D721Med (cell line): Measurements from ENCODE around the gene CCDC150.
"Not testable (repeated sequence)": the region's sequence is repeated elsewhere in the genome, so short reads cannot be mapped to it uniquely, and the experiment has no call there.

ENCODE experiments used
- DNase-seq: peaks from one replicate; pipeline ENCODE4 v3.0.0; 2011; ENCODE audit warnings: low spot score; ENCODE audit not compliant: insufficient read length
- FAIRE-seq: peaks from 2 replicates; lab custom pipeline; 2011; peaks lifted over from hg19 to GRCh38; lab: Jason Lieb, UNC
- CTCF ChIP-seq: IDR thresholded peaks from 2 replicates; pipeline ENCODE4 v1.5.1; 2012; ENCODE audit warnings: mild to moderate bottlenecking, control low read depth; ENCODE audit not compliant: insufficient read depth; ENCODE audit errors: missing control alignments

Gene CCDC150

GRCh38 chr2:196679368-196679767 is 39.9 kb downstream of the CCDC150 start:
- no peak for TF ChIP-seq CTCF
- DNase-seq (no peak), FAIRE-seq (no peak)

GRCh38 chr2:196681510-196681909 is 42.0 kb downstream of the CCDC150 start:
- no peak for FAIRE-seq
- DNase-seq, result no peak
- no peak for TF ChIP-seq CTCF

GRCh38 chr2:196685792-196686191 is 46.3 kb downstream of the CCDC150 start:
- no peak for FAIRE-seq

GRCh38 chr2:196686737-196687136 is 47.2 kb downstream of the CCDC150 start:
- not testable (repeated sequence) for DNase-seq, FAIRE-seq

More at GRCh38 chr2:196685792-196686191, 46.3 kb downstream of the CCDC150 start:
- DNase-seq, result no peak
- no peak for TF ChIP-seq CTCF

- FAIRE-seq (no peak), DNase-seq (no peak)
- TF ChIP-seq CTCF, result no peak
Measured at GRCh38 chr2:196696423-196697079, 57.0 kb downstream of the CCDC150 start.

GRCh38 chr2:196697825-196698224 is 58.3 kb downstream of the CCDC150 start:
- no peak for FAIRE-seq
- DNase-seq, result no peak
- TF ChIP-seq CTCF, result no peak

- no peak for FAIRE-seq
- no peak for TF ChIP-seq CTCF
- DNase-seq, result no peak
Measured at GRCh38 chr2:196702641-196703040, 63.1 kb downstream of the CCDC150 start.
